NCI-H1417 treated with DMSO at 0.1 percent for 48 hours (cell line): ENCODE data around the gene CSPG4.
A peak's percentile ranks its signal among the peaks of the same experiment; 100 is the strongest.
"Not testable (repeated sequence)": the region's sequence is repeated elsewhere in the genome, so short reads cannot be mapped to it uniquely, and the experiment has no call there.

Source experiments
- DNase-seq: peaks from one replicate; lab custom pipeline; 2025; lab: John Stamatoyannopoulos, UW

CSPG4 gene

GRCh38 chr15:75739791-75740190 lies 27.1 kb upstream of the CSPG4 start:
- DNase-seq = no peak

GRCh38 chr15:75738647-75739325 lies 26.1 kb upstream of the CSPG4 start:
- DNase-seq = peak; percentile 72

- no peak for DNase-seq
Observed at GRCh38 chr15:75738014-75738646, 25.5 kb upstream of the CSPG4 start.

- DNase-seq = not testable (repeated sequence)
Observed at GRCh38 chr15:75737116-75738013, 24.7 kb upstream of the CSPG4 start.

GRCh38 chr15:75736256-75736655 lies 23.6 kb upstream of the CSPG4 start:
- DNase-seq = no peak

- not testable (repeated sequence) for DNase-seq
Observed at GRCh38 chr15:75734861-75735760, 22.5 kb upstream of the CSPG4 start.

- no peak for DNase-seq
Observed at GRCh38 chr15:75733761-75734651, 21.4 kb upstream of the CSPG4 start.

- DNase-seq = no peak
Observed at GRCh38 chr15:75732809-75733451, 20.3 kb upstream of the CSPG4 start.

GRCh38 chr15:75732177-75732808 lies 19.6 kb upstream of the CSPG4 start:
- DNase-seq = no peak

GRCh38 chr15:75731248-75732151 lies 18.9 kb upstream of the CSPG4 start:
- no peak for DNase-seq

GRCh38 chr15:75730376-75731247 lies 18.0 kb upstream of the CSPG4 start:
- DNase-seq = not testable (repeated sequence)

GRCh38 chr15:75729326-75730069 lies 16.9 kb upstream of the CSPG4 start:
- DNase-seq = no peak

GRCh38 chr15:75727851-75728715 lies 15.4 kb upstream of the CSPG4 start:
- DNase-seq = no peak

GRCh38 chr15:75727031-75727531 lies 14.4 kb upstream of the CSPG4 start:
- DNase-seq = no peak

GRCh38 chr15:75725719-75726607 lies 13.3 kb upstream of the CSPG4 start:
- DNase-seq = no peak
